GM12801 (cell line): ENCODE results near the gene MDM4.

ENCODE experiments used
- CTCF ChIP-seq: IDR thresholded peaks from one replicate; pipeline ENCODE4 v1.5.1; 2011; ENCODE audit warnings: control low read depth; ENCODE audit not compliant: insufficient read length; ENCODE audit errors: extremely low read depth

MDM4 gene

DNA sequence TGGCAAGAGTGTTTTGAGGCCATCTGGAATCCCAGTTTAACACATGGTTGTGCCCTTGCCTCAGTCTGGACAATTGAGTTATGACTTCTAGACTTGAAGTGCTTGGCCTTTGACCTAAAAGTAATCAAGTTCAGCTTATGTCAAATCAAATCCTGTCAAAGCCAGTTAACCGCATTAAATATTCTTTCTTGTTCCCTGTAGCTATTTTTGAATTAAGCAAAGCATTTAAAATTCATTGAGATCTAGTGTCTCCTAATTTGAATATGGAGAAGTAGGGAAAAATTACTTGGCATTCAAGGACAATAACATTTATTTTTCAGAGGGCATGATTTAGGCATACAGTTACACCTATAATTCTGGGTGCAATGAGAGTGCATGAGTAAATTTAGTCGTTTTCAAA, 32.1 kb downstream of the MDM4 start:
- no peak for TF ChIP-seq CTCF

DNA sequence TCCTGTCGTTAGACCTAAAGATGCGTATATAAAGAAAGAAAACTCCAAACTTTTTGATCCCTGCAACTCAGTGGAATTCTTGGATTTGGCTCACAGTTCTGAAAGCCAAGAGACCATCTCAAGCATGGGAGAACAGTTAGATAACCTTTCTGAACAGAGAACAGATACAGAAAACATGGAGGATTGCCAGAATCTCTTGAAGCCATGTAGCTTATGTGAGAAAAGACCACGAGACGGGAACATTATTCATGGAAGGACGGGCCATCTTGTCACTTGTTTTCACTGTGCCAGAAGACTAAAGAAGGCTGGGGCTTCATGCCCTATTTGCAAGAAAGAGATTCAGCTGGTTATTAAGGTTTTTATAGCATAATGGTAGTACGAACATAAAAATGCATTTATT, 33.1 kb downstream of the MDM4 start:
- no peak for TF ChIP-seq CTCF

DNA sequence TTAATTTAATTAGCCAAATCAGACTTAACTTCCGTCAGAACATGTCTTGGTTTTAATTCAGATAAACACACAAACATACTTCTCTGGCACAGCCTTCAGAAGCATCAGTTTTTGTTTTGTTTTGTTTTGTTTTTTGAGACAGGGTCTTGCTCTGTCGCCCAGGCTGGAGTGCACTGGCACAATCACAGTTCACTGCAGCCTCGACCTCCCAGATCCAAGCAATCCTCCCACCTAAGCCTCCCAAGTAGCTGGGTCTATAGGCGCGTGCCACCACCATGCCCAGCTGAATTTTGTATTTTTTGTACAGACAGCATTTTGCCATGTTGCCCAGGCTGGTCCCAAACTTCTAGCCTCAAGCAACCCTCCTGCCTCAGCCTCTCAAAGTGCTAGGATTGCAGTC, 34.7 kb downstream of the MDM4 start:
- TF ChIP-seq CTCF: no peak

DNA sequence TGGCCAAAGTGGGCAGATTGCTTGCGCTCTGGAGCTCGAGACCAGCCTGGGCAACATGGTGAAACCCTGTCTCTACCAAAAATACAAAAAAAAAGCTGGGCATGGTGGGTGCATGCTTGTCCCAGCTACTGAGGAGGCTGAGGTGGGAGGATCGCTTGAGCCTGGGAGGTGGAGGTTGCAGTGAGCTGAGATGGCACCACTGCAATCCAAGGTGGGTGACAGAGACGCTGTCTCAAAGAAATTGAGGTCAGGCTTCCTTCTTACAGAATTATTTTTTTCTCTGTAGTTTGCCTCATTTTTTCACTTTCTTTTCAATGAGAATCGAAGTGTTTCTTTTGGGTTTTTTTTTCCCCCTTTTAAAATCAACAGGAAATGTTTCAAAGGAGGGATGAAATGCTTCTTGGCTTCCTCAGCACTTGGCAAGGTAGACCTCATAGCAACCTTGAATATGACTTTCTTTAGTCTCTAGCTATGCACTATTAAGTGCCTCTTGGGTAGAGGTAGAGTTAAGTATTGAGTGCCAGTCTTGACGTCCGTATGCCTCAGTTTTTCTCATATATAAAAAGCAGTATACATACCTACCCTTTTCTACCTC, 40.3 kb downstream of the MDM4 start:
- no peak for TF ChIP-seq CTCF

DNA sequence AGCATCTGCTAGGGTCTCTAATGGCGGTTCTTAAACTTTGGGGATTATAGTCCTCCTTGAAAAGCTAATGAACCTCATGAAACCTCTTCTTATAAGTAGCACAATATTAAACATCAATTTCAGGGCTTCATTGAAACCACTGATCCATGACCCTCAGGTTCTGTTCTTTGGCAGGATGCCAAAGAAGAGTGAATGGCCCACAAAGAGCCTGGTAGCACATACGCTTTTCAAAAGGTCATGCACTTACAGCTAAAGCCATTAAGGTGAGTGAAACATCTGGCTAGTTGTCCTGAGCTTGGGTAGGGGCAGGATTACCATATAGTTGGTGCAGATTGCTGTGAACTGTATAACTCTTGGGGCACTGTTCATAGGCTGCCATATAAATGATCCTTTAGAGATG, 42.3 kb downstream of the MDM4 start:
- no peak for TF ChIP-seq CTCF

GRCh38 chr1:204560590-204561150, 44.5 kb downstream of the MDM4 start:
- no peak for TF ChIP-seq CTCF

GRCh38 chr1:204562075-204562990, 46.1 kb downstream of the MDM4 start:
- no peak for TF ChIP-seq CTCF
